ENCODE data around the gene SLC6A1.

The SLC6A1 gene

GRCh38 chr3:10995871-10996270, 3.3 kb downstream of the SLC6A1 start:
- Histone ChIP-seq H3K27me3 (replicated peaks) (peaks cover 69% of the 10 kb centered on the region), H3K4me3 (ENCODE audit: low read depth, low read length) (no peak overlapping the region), H3K36me3 (replicated peaks) (no peaks in the 10 kb centered on the region), H3K27ac (no peak overlapping the region)
- no peak for DNase-seq
- no peak for TF ChIP-seq CTCF (IDR thresholded peaks at IDR 0.05; ENCODE audit: low read depth, low read length, missing control alignments)
- in situ Hi-C loops (cut with HindIII; ENCODE audit: low pct_ligation_motif_present, low sequenced_read_pairs): no loop called here

- in situ Hi-C loops (cut with HindIII; ENCODE audit: low pct_ligation_motif_present, low sequenced_read_pairs): no loop called here
- Histone ChIP-seq H3K27ac (no peak overlapping the region), H3K4me3 (ENCODE audit: low read depth, low read length) (no peak overlapping the region), H3K36me3 (replicated peaks) (no peaks in the 10 kb centered on the region), H3K27me3 (replicated peaks) (peaks cover 64% of the 10 kb centered on the region)
- no peak for DNase-seq
- no peak for TF ChIP-seq CTCF (IDR thresholded peaks at IDR 0.05; ENCODE audit: low read depth, low read length, missing control alignments)
Measured at GRCh38 chr3:10996345-10997013, 3.9 kb downstream of the SLC6A1 start.

- peaks cover 65% of the 10 kb centered on the region for H3K27me3 ChIP-seq (replicated peaks)
Measured at GRCh38 chr3:10997196-10997595, 4.6 kb downstream of the SLC6A1 start.

GRCh38 chr3:10998542-10998941, 6.0 kb downstream of the SLC6A1 start:
- H3K36me3 ChIP-seq (replicated peaks): no peaks in the 10 kb centered on the region
- H3K27me3 ChIP-seq (replicated peaks): peaks cover 63% of the 10 kb centered on the region
- no peak overlapping the region for H3K4me3 ChIP-seq (ENCODE audit: low read depth, low read length)
- in situ Hi-C loops (cut with HindIII; ENCODE audit: low pct_ligation_motif_present, low sequenced_read_pairs): no loop called here
- DNase-seq: no peak
- no peak for TF ChIP-seq CTCF (IDR thresholded peaks at IDR 0.05; ENCODE audit: low read depth, low read length, missing control alignments)
- no peak overlapping the region for H3K27ac ChIP-seq

More at GRCh38 chr3:10997196-10997595, 4.6 kb downstream of the SLC6A1 start:
- Histone ChIP-seq H3K27ac (no peak overlapping the region), H3K36me3 (replicated peaks) (no peaks in the 10 kb centered on the region), H3K4me3 (ENCODE audit: low read depth, low read length) (no peak overlapping the region)
- TF ChIP-seq CTCF (IDR thresholded peaks at IDR 0.05; ENCODE audit: low read depth, low read length, missing control alignments): no peak
- in situ Hi-C loops (cut with HindIII; ENCODE audit: low pct_ligation_motif_present, low sequenced_read_pairs): no loop called here
- no peak for DNase-seq

GRCh38 chr3:10999221-11000107, 6.9 kb downstream of the SLC6A1 start:
- Histone ChIP-seq H3K27ac (no peak overlapping the region), H3K36me3 (replicated peaks) (no peaks in the 10 kb centered on the region), H3K4me3 (ENCODE audit: low read depth, low read length) (no peak overlapping the region), H3K27me3 (replicated peaks) (peaks cover 64% of the 10 kb centered on the region)
- TF ChIP-seq CTCF (IDR thresholded peaks at IDR 0.05; ENCODE audit: low read depth, low read length, missing control alignments): no peak
- in situ Hi-C loops (cut with HindIII; ENCODE audit: low pct_ligation_motif_present, low sequenced_read_pairs): no loop called here
- DNase-seq: no peak
